BJ (cell line): Measurements from ENCODE around the gene APBB2. TPM values are rescaled to one million over a fixed set of nuclear protein-coding genes. Genes with fewer than 3 reads are reported as not detected.

Experiments
- CTCF ChIA-PET: fragments of 350-600 bp; formaldehyde crosslinking; extraction: SDS; loops from one replicate; lab custom pipeline; 2021; ENCODE audit warnings: antibody characterized with exemption, inconsistent platforms; lab: Yijun Ruan, JAX
- POLR2A ChIA-PET: fragments of 300-600 bp; sonication (Branson Sonifier 250); formaldehyde crosslinking; extraction: SDS; loops from one replicate; lab custom pipeline; 2021; ENCODE audit warnings: antibody characterized with exemption; lab: Charles Lee
- DNase-seq: peaks from one replicate; pipeline ENCODE4 v3.0.0-alpha.2; 2011; ENCODE audit warnings: low read depth
- H3K27me3 ChIP-seq: 2 replicates; pipeline ENCODE4 v1.6.0; 2011; ENCODE audit warnings: low read length; ENCODE audit not compliant: control insufficient read depth, insufficient read depth
- H3K36me3 ChIP-seq: 2 replicates; pipeline ENCODE4 v1.5.1; 2011; ENCODE audit warnings: low read length; ENCODE audit not compliant: control insufficient read depth, insufficient read depth
- H3K4me3 ChIP-seq: 2 replicates; pipeline ENCODE4 v1.5.1; 2011; ENCODE audit warnings: low read depth, mild to moderate bottlenecking, control low read depth, low read length
- polyA plus RNA-seq: library from polyadenylated mRNA; depleted of rRNA; stranded (reverse); fragments of >200 nt; gene quantifications from 2 replicates; pipeline ENCODE4 v1.2.3, GENCODE V29; 2011
- TF ChIP-seq, protein P1 (sequence below): IDR thresholded peaks from 2 replicates; pipeline ENCODE4 v1.5.1; 2011; ENCODE audit warnings: low read depth, mild to moderate bottlenecking, control low read depth, inconsistent platforms, low read length, moderate library complexity; ENCODE audit not compliant: insufficient read depth

The APBB2 gene
- polyA plus RNA-seq, 1 experiment, result 50.3 TPM

DNA sequence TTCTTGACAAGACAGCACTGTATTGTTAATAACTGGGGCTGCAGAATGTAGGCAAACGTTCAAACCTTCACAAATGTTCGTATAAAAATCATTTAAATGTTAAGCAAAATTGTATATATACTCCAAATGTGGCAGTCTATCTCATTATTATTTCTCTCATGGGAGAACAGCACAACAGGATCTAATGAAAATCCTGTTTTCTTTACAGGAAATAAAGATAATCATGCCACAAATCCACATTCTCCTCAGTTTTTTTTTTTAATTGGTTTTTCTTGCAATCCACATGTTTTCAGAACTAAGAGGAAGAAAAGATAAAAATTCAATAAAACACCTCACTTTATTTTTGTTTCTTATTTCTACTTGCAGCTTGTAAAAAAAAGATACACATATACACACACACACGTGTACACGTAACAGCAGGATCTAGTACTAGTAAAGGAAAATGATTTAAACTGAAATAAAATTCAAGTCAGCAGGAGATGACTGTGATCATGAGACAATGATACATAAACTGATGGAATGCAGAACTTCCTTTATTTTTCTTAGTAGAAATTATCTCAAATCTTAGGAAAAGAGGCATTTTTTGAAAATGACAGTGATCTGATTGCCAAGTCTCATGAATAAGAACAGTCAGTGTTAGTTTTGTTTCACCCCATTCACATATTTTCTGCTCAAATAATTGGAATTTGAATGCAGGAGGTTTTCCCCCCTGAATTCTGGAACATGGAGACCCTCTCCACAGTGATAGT is 11.3 kb downstream of the APBB2 start:
- Histone ChIP-seq H3K36me3 (no peaks in the 10 kb centered on the region; the same call in 1 of the 2 replicates), H3K4me3 (no peak overlapping the region), H3K27me3 (no peaks in the 10 kb centered on the region)
- no peak for DNase-seq
- ChIA-PET POLR2A (no interaction called here), CTCF (no interaction called here)
- TF ChIP-seq, protein P1, sequence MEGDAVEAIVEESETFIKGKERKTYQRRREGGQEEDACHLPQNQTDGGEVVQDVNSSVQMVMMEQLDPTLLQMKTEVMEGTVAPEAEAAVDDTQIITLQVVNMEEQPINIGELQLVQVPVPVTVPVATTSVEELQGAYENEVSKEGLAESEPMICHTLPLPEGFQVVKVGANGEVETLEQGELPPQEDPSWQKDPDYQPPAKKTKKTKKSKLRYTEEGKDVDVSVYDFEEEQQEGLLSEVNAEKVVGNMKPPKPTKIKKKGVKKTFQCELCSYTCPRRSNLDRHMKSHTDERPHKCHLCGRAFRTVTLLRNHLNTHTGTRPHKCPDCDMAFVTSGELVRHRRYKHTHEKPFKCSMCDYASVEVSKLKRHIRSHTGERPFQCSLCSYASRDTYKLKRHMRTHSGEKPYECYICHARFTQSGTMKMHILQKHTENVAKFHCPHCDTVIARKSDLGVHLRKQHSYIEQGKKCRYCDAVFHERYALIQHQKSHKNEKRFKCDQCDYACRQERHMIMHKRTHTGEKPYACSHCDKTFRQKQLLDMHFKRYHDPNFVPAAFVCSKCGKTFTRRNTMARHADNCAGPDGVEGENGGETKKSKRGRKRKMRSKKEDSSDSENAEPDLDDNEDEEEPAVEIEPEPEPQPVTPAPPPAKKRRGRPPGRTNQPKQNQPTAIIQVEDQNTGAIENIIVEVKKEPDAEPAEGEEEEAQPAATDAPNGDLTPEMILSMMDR, result no peak

DNA sequence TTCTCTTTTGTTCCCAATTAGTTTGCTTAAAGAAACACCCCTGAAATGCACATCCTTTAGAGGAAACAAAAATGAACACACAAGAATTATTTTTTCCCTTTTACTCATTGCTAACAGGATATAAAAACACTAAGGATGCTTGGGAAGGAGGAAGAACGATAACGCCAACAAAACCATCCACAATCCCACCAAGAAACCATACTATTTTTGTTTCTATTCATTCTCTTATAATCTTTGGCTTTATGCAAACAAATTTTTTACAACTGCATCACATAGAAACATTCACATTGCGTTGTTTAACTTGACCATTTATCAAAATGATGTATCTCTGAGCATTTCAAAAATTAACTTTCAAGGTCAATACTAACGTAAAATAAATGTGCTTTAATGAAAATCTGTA is 12.0 kb downstream of the APBB2 start:
- TF ChIP-seq, protein P1, result no peak
- Histone ChIP-seq H3K4me3 (no peak overlapping the region), H3K36me3 (no peaks in the 10 kb centered on the region; the same call in 1 of the 2 replicates), H3K27me3 (no peaks in the 10 kb centered on the region)
- DNase-seq, result no peak
- ChIA-PET CTCF (no interaction called here), POLR2A (no interaction called here)

DNA sequence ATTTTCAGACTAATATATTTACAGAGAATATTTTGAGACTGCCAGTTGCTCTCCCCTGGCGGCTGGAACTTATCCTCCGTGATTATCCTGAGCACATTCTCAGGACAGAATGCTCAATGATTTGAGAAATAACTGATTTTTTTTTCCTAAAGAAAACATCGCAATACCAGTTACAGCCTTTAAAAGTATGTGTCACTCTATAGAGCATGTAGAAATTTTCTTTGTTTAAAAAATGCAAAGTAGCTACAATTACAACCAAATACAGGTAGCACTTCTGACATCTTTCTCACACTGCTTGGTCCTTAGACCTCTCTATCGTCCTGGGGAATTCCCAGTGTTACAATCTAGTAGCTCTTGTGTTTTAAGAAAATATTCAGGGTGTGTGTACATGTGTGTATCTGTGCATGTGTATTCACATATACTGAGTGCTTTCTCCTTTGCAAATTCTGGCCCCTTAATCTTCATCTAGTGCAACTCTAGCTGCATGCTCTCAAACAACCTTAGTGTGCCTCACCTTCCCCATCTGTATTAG is 13.8 kb downstream of the APBB2 start:
- Histone ChIP-seq H3K27me3 (no peaks in the 10 kb centered on the region), H3K4me3 (no peak overlapping the region), H3K36me3 (no peaks in the 10 kb centered on the region; the same call in 1 of the 2 replicates)
- no peak for DNase-seq
- CTCF ChIA-PET, result interaction anchor here (0.8 kb wide), 1 partner anchor 14 kb away, joined by 5 read pairs; no protein-coding TSS in a partner anchor
- TF ChIP-seq, protein P1, result no peak
- POLR2A ChIA-PET, result no interaction called here

DNA sequence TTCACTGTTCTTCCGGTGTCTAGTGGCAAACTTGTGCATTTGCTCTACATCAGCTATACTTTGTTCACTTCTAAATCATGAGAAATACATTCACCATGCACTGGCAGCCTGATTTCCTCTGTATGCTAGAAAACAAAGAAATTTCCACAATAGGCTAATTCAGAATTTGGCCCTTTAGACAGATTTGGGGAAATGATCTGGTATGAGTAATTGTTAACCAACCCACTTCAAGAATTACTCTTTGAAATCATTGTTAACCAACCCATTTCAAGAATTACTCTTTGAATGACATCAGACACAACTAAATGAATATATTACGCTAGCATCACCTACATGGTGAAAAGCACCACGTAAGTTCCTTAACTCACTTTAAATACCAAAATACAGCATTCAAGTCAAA is 14.6 kb downstream of the APBB2 start:
- ChIA-PET CTCF (no interaction called here), POLR2A (no interaction called here)
- H3K27me3 ChIP-seq, result no peaks in the 10 kb centered on the region
- DNase-seq, result no peak
- H3K36me3 ChIP-seq, result no peaks in the 10 kb centered on the region; the same call in 1 of the 2 replicates
- TF ChIP-seq, protein P1, result no peak
- no peak overlapping the region for H3K4me3 ChIP-seq

DNA sequence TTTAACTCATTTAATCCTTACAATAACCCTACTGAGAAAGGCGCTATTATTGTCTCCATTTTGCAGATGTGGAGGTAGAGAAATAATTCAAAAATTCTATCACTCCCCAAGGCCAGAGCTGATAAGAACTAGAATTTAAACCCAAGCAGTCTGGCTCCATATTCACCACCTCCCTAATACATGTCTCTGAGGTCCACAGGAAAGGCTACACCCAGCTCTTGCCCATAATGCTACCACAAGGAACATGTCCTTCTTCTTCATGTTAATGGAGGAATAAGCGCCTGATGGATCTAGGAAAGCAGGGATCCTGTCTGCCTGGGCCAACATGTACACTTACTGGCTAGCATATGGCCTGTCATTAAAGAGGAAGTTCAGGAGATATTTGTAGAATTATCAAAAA is 16.3 kb downstream of the APBB2 start:
- DNase-seq, result no peak
- no peaks in the 10 kb centered on the region; the same call in none of the 2 replicates for H3K36me3 ChIP-seq
- ChIA-PET CTCF (interaction anchor here (1.3 to 1.5 kb wide), 2 partner anchors 15 to 273 kb away, joined by 4 to 5 read pairs; no protein-coding TSS in a partner anchor), POLR2A (no interaction called here)
- TF ChIP-seq, protein P1, result no peak
- no peaks in the 10 kb centered on the region for H3K27me3 ChIP-seq
- no peak overlapping the region for H3K4me3 ChIP-seq
